Activated naive CD8-positive, alpha-beta T cell treated with anti-CD3 and anti-CD28 coated beads, Interleukin-2, amount 50 U/mL, for 24 hours (primary cell): ENCODE measurements around the gene CEBPZ.
A peak's percentile ranks its signal among the peaks of the same experiment; 100 is the strongest.
"Not testable (repeated sequence)": the region's sequence is repeated elsewhere in the genome, so short reads cannot be mapped to it uniquely, and the experiment has no call there.

Source experiments
- ATAC-seq: fragments of 150-1000 bp; cut with Tn5 transposase; one replicate; pipeline ENCODE4 v1.10.0; 2021
- DNase-seq: peaks from one replicate; pipeline ENCODE4 v3.0.0; 2021
- H3K27ac Mint-ChIP-seq: one replicate; pipeline ENCODE4 v1.8.0; 2021; ENCODE audit warnings: mild to moderate bottlenecking, mixed read lengths
- H3K27me3 Mint-ChIP-seq: one replicate; pipeline ENCODE4 v1.8.0; 2021; ENCODE audit warnings: mixed read lengths
- H3K36me3 Mint-ChIP-seq: one replicate; pipeline ENCODE4 v1.8.0; 2021; ENCODE audit warnings: low read depth, mixed read lengths
- H3K4me1 Mint-ChIP-seq: one replicate; pipeline ENCODE4 v1.8.0; 2021; ENCODE audit warnings: mixed read lengths
- H3K4me3 Mint-ChIP-seq: one replicate; pipeline ENCODE4 v1.8.0; 2021; ENCODE audit warnings: mild to moderate bottlenecking, moderate library complexity, mixed read lengths
- H3K9me3 Mint-ChIP-seq: one replicate; pipeline ENCODE4 v1.8.0; 2021; ENCODE audit warnings: mixed read lengths

Gene CEBPZ

GRCh38 chr2:37203708-37204107, 27.7 kb downstream of the CEBPZ start:
- Mint-ChIP-seq H3K9me3 (peaks cover 31% of the 10 kb centered on the region), H3K27me3 (no peaks in the 10 kb centered on the region), H3K4me3 (no peak overlapping the region), H3K4me1 (peaks cover 48% of the 10 kb centered on the region), H3K27ac (no peak overlapping the region), H3K36me3 (peaks cover 83% of the 10 kb centered on the region)
- ATAC-seq, result no peak
- no peak for DNase-seq

GRCh38 chr2:37201766-37202165, 29.6 kb downstream of the CEBPZ start:
- Mint-ChIP-seq H3K9me3 (peaks cover 11% of the 10 kb centered on the region), H3K4me3 (peak overlapping the region; percentile 25), H3K27ac (peak overlapping the region; percentile 80), H3K4me1 (peaks cover 53% of the 10 kb centered on the region), H3K36me3 (peaks cover 63% of the 10 kb centered on the region), H3K27me3 (no peaks in the 10 kb centered on the region)
- DNase-seq, result peak; percentile 48
- ATAC-seq, result peak; percentile 97

- peak overlapping the region; percentile 25 for H3K4me3 Mint-ChIP-seq
- DNase-seq (no peak), ATAC-seq (peak; percentile 11)
- H3K9me3 Mint-ChIP-seq, result peaks cover 9% of the 10 kb centered on the region
- H3K27ac Mint-ChIP-seq, result peak overlapping the region; percentile 80
- H3K4me1 Mint-ChIP-seq, result peaks cover 56% of the 10 kb centered on the region
- H3K27me3 Mint-ChIP-seq, result peaks cover 2% of the 10 kb centered on the region
- peaks cover 60% of the 10 kb centered on the region for H3K36me3 Mint-ChIP-seq
Measured at GRCh38 chr2:37201208-37201607, 30.2 kb downstream of the CEBPZ start.

GRCh38 chr2:37198681-37199065, 32.7 kb downstream of the CEBPZ start:
- Mint-ChIP-seq H3K27me3 (peaks cover 2% of the 10 kb centered on the region), H3K4me3 (no peak overlapping the region), H3K27ac (no peak overlapping the region), H3K36me3 (peaks cover 36% of the 10 kb centered on the region), H3K4me1 (peaks cover 50% of the 10 kb centered on the region), H3K9me3 (peaks cover 3% of the 10 kb centered on the region)
- DNase-seq (no peak), ATAC-seq (no peak)

- DNase-seq (peak; percentile 93), ATAC-seq (peak; percentile 76)
- Mint-ChIP-seq H3K27me3 (peaks cover 2% of the 10 kb centered on the region), H3K27ac (peak within 1 kb of the TSS; percentile 99), H3K4me1 (peaks cover 39% of the 10 kb centered on the region), H3K36me3 (peaks cover 18% of the 10 kb centered on the region), H3K4me3 (peak within 1 kb of the TSS; percentile 97), H3K9me3 (no peaks in the 10 kb centered on the region)
Measured at GRCh38 chr2:37196320-37197195, 34.8 kb downstream of the CEBPZ start, which contains the start of gene CEBPZOS. TSS of gene CEBPZOS (plus strand) at chr2:37196496. CDS start at chr2:37199705, 3,209 bp downstream.

GRCh38 chr2:37195862-37196319, 35.5 kb downstream of the CEBPZ start:
- H3K27me3 Mint-ChIP-seq, DNase-seq, H3K9me3 Mint-ChIP-seq: not testable (repeated sequence)
- Mint-ChIP-seq H3K36me3 (peaks cover 11% of the 10 kb centered on the region), H3K4me1 (peaks cover 32% of the 10 kb centered on the region), H3K27ac (peak overlapping the region; percentile 99), H3K4me3 (peak overlapping the region; percentile 97)
- peak; percentile 4 for ATAC-seq

- no peak for ATAC-seq
- Mint-ChIP-seq H3K9me3 (no peaks in the 10 kb centered on the region), H3K27me3 (peaks cover 5% of the 10 kb centered on the region), H3K4me1 (peaks cover 11% of the 10 kb centered on the region), H3K4me3 (no peak overlapping the region), H3K36me3 (peaks cover 3% of the 10 kb centered on the region), H3K27ac (no peak overlapping the region)
- no peak for DNase-seq
Measured at GRCh38 chr2:37192551-37192950, 38.8 kb downstream of the CEBPZ start.

- ATAC-seq, result no peak
- DNase-seq, result no peak
- Mint-ChIP-seq H3K9me3 (no peaks in the 10 kb centered on the region), H3K4me1 (peaks cover 4% of the 10 kb centered on the region), H3K27me3 (peaks cover 5% of the 10 kb centered on the region), H3K27ac (no peak overlapping the region), H3K36me3 (peaks cover 3% of the 10 kb centered on the region), H3K4me3 (no peak overlapping the region)
Measured at GRCh38 chr2:37191747-37192146, 39.6 kb downstream of the CEBPZ start.

- H3K36me3 Mint-ChIP-seq, result peaks cover 1% of the 10 kb centered on the region
- H3K4me3 Mint-ChIP-seq, result no peak overlapping the region
- no peak overlapping the region for H3K27ac Mint-ChIP-seq
- no peaks in the 10 kb centered on the region for H3K9me3 Mint-ChIP-seq
- ATAC-seq (no peak), DNase-seq (no peak)
- H3K27me3 Mint-ChIP-seq, result peaks cover 4% of the 10 kb centered on the region
- peaks cover 2% of the 10 kb centered on the region for H3K4me1 Mint-ChIP-seq
Measured at GRCh38 chr2:37191253-37191652, 40.1 kb downstream of the CEBPZ start.

GRCh38 chr2:37190290-37190689, 41.1 kb downstream of the CEBPZ start:
- Mint-ChIP-seq H3K4me3 (no peak overlapping the region), H3K9me3 (no peaks in the 10 kb centered on the region), H3K27ac (no peak overlapping the region), H3K36me3 (no peaks in the 10 kb centered on the region), H3K4me1 (no peaks in the 10 kb centered on the region), H3K27me3 (peaks cover 3% of the 10 kb centered on the region)
- ATAC-seq (no peak), DNase-seq (no peak)

GRCh38 chr2:37189452-37190153, 41.8 kb downstream of the CEBPZ start:
- peaks cover 3% of the 10 kb centered on the region for H3K27me3 Mint-ChIP-seq
- H3K27ac Mint-ChIP-seq, result no peak overlapping the region
- H3K4me3 Mint-ChIP-seq, result no peak overlapping the region
- H3K36me3 Mint-ChIP-seq, result no peaks in the 10 kb centered on the region
- ATAC-seq, result peak; percentile 74
- DNase-seq, result no peak
- H3K4me1 Mint-ChIP-seq, result no peaks in the 10 kb centered on the region
- no peaks in the 10 kb centered on the region for H3K9me3 Mint-ChIP-seq

- H3K27ac Mint-ChIP-seq, result no peak within 1 kb of the TSS
- no peak within 1 kb of the TSS for H3K4me3 Mint-ChIP-seq
- no peak for DNase-seq
- H3K36me3 Mint-ChIP-seq, result no peaks in the 10 kb centered on the region
- peaks cover 3% of the 10 kb centered on the region for H3K27me3 Mint-ChIP-seq
- no peak for ATAC-seq
- no peaks in the 10 kb centered on the region for H3K4me1 Mint-ChIP-seq
- no peaks in the 10 kb centered on the region for H3K9me3 Mint-ChIP-seq
Measured at GRCh38 chr2:37188570-37188969, 42.8 kb downstream of the CEBPZ start, which contains the start of gene SULT6B1. TSS of gene SULT6B1 (minus strand) at chr2:37188670. CDS start at chr2:37188640, 30 bp downstream.

GRCh38 chr2:37181726-37182684, 49.4 kb downstream of the CEBPZ start:
- Mint-ChIP-seq H3K4me3 (no peak overlapping the region), H3K27me3 (peaks cover 4% of the 10 kb centered on the region), H3K36me3 (no peaks in the 10 kb centered on the region), H3K9me3 (no peaks in the 10 kb centered on the region), H3K27ac (no peak overlapping the region), H3K4me1 (peaks cover 2% of the 10 kb centered on the region)
- no peak for DNase-seq
- ATAC-seq, result no peak

GRCh38 chr2:37180640-37181039, 50.8 kb downstream of the CEBPZ start:
- DNase-seq, result no peak
- Mint-ChIP-seq H3K4me3 (no peak overlapping the region), H3K9me3 (no peaks in the 10 kb centered on the region), H3K27ac (no peak overlapping the region), H3K36me3 (no peaks in the 10 kb centered on the region), H3K27me3 (peaks cover 4% of the 10 kb centered on the region), H3K4me1 (peaks cover 2% of the 10 kb centered on the region)
- no peak for ATAC-seq
